ENCODE measurements around the gene PAIP2.

PAIP2 gene

DNA sequence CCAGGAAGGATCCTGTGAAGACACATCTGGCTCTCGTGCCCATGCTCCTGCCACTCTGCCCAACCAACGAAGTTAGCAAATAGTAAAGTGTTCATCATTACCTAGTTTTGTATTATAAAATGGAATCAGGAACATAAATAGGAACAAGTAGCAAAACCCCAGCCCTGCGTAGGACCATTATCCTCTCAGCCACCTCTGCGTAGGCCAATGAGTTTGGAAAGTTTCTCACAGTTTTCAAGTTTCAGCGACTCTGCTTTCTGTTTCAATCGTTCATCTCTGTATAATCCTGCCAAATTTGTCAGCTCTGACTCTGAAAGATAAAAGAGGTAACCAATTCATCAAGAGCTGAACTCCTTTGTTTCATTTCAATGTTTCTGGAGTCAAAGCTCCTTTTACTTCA, 72.3 kb downstream of the PAIP2 start:
- H3K9ac ChIP-seq (ENCODE audit: low read depth, low read length, poor library complexity, severe bottlenecking): no peak overlapping the region
- no peak for TF ChIP-seq EZH2phosphoT487 (IDR thresholded peaks at IDR 0.05; ENCODE audit: borderline replicate concordance)
- TF ChIP-seq, protein P1, sequence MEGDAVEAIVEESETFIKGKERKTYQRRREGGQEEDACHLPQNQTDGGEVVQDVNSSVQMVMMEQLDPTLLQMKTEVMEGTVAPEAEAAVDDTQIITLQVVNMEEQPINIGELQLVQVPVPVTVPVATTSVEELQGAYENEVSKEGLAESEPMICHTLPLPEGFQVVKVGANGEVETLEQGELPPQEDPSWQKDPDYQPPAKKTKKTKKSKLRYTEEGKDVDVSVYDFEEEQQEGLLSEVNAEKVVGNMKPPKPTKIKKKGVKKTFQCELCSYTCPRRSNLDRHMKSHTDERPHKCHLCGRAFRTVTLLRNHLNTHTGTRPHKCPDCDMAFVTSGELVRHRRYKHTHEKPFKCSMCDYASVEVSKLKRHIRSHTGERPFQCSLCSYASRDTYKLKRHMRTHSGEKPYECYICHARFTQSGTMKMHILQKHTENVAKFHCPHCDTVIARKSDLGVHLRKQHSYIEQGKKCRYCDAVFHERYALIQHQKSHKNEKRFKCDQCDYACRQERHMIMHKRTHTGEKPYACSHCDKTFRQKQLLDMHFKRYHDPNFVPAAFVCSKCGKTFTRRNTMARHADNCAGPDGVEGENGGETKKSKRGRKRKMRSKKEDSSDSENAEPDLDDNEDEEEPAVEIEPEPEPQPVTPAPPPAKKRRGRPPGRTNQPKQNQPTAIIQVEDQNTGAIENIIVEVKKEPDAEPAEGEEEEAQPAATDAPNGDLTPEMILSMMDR (conservative IDR thresholded peaks at IDR 0.05; ENCODE audit: low read length): no peak
- H2AFZ ChIP-seq (ENCODE audit: low read length): no peak overlapping the region
- peaks cover 35% of the 10 kb centered on the region for H3K4me1 ChIP-seq (ENCODE audit: insufficient read depth, low read length, poor library complexity, severe bottlenecking)
- no peak overlapping the region for H3K4me3 ChIP-seq (ENCODE audit: low read length, poor library complexity, severe bottlenecking)
- no peaks in the 10 kb centered on the region for H3F3A ChIP-seq (ENCODE audit: low read depth)
- no peaks in the 10 kb centered on the region for H3K9me2 ChIP-seq (replicated peaks; ENCODE audit: low read depth, low read length)
- no peaks in the 10 kb centered on the region for H3K27me3 ChIP-seq (ENCODE audit: insufficient read depth, low read length, poor library complexity, severe bottlenecking)
- H4K20me1 ChIP-seq (ENCODE audit: insufficient read depth, low read length, poor library complexity, severe bottlenecking): no peaks in the 10 kb centered on the region
- H3K4me2 ChIP-seq (ENCODE audit: low read depth, low read length, poor library complexity, severe bottlenecking): no peak overlapping the region
- H3K36me3 ChIP-seq (ENCODE audit: insufficient read depth, low read length): peaks cover 7% of the 10 kb centered on the region; the same call in 1 of the 2 replicates
- no peaks in the 10 kb centered on the region for H3K79me2 ChIP-seq (ENCODE audit: insufficient read depth, low read length)
- H3K9me3 ChIP-seq (ENCODE audit: insufficient read depth, low read depth, low read length): no peaks in the 10 kb centered on the region

DNA sequence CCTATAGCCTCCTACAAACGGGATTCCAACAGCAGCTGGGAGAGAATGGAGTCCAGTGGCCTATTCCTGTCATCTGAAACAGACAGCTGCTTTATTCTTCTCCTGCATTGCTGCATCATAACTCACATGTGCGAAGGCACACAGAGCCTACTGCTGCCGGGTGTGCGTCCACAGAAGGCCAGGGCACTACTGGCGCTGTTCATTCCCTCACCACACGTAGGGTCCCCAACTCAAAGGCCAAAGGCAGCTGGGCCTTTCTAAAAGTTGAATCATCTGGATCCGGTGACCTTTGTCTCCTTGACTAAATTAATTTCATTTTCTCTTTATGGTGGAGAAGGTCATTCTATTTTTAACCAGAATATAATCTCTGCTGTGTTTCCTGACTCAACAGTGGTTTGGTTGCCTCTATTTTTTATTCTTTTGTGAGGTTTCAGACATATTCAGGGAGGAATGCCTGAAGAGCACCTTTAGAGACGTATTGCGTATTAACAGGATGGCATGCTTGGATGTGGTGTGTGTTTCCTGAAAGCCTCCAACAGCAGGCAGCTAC, 73.0 kb downstream of the PAIP2 start:
- Histone ChIP-seq H3K27me3 (ENCODE audit: insufficient read depth, low read length, poor library complexity, severe bottlenecking) (no peaks in the 10 kb centered on the region), H3K9ac (ENCODE audit: low read depth, low read length, poor library complexity, severe bottlenecking) (peak overlapping the region; percentile 5), H3K9me3 (ENCODE audit: insufficient read depth, low read depth, low read length) (no peaks in the 10 kb centered on the region), H3K4me1 (ENCODE audit: insufficient read depth, low read length, poor library complexity, severe bottlenecking) (peaks cover 35% of the 10 kb centered on the region), H4K20me1 (ENCODE audit: insufficient read depth, low read length, poor library complexity, severe bottlenecking) (no peaks in the 10 kb centered on the region), H3K36me3 (ENCODE audit: insufficient read depth, low read length) (peaks cover 13% of the 10 kb centered on the region; the same call in 1 of the 2 replicates), H2AFZ (ENCODE audit: low read length) (no peak overlapping the region), H3K79me2 (ENCODE audit: insufficient read depth, low read length) (no peaks in the 10 kb centered on the region), H3K4me2 (ENCODE audit: low read depth, low read length, poor library complexity, severe bottlenecking) (peak overlapping the region; percentile 5), H3F3A (ENCODE audit: low read depth) (no peaks in the 10 kb centered on the region), H3K4me3 (ENCODE audit: low read length, poor library complexity, severe bottlenecking) (no peak overlapping the region), H3K9me2 (replicated peaks; ENCODE audit: low read depth, low read length) (no peaks in the 10 kb centered on the region)
- TF ChIP-seq, protein P1 (conservative IDR thresholded peaks at IDR 0.05; ENCODE audit: low read length): no peak

DNA sequence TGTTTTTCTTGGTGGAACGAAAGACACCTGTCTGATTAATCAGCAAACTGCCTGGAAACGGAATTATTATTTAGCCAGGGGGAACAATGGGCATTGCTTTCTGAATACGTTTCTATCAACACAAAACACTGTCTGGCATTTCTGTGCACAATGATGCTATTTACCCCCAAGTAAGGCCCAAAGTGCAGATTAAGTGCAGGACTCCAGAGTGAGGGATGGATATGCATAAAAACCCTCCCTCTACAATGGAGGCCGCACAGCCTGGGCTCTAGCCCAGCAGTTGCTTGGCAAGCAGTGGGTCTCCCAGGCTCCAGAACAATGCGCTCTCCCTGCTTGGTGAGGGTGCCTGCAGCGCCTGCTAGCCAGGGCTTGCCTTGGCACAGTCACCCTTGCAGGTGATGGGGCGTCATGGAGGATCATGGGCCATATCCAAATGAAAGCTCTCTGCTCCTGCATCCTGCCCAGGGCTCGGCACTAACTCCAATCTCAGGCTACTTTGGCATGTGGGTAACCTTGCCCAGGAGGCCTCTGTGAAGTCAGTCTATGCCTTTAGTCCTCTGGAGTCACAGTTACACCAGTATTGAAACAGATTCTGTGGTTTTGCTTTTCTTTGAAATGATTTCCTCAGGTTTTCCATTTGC, 73.7 kb downstream of the PAIP2 start:
- Histone ChIP-seq H3K9me3 (ENCODE audit: insufficient read depth, low read depth, low read length) (no peaks in the 10 kb centered on the region), H3K36me3 (ENCODE audit: insufficient read depth, low read length) (peaks cover 16% of the 10 kb centered on the region; the same call in 1 of the 2 replicates), H3K4me3 (ENCODE audit: low read length, poor library complexity, severe bottlenecking) (no peak overlapping the region), H3K9ac (ENCODE audit: low read depth, low read length, poor library complexity, severe bottlenecking) (no peak overlapping the region), H4K20me1 (ENCODE audit: insufficient read depth, low read length, poor library complexity, severe bottlenecking) (no peaks in the 10 kb centered on the region), H3K4me2 (ENCODE audit: low read depth, low read length, poor library complexity, severe bottlenecking) (no peak overlapping the region), H3K27me3 (ENCODE audit: insufficient read depth, low read length, poor library complexity, severe bottlenecking) (no peaks in the 10 kb centered on the region), H3K79me2 (ENCODE audit: insufficient read depth, low read length) (no peaks in the 10 kb centered on the region), H3K9me2 (replicated peaks; ENCODE audit: low read depth, low read length) (no peaks in the 10 kb centered on the region), H2AFZ (ENCODE audit: low read length) (no peak overlapping the region), H3K4me1 (ENCODE audit: insufficient read depth, low read length, poor library complexity, severe bottlenecking) (peaks cover 35% of the 10 kb centered on the region), H3F3A (ENCODE audit: low read depth) (no peaks in the 10 kb centered on the region)
- TF ChIP-seq EZH2phosphoT487 (IDR thresholded peaks at IDR 0.05; ENCODE audit: borderline replicate concordance): no peak
- TF ChIP-seq, protein P1 (conservative IDR thresholded peaks at IDR 0.05; ENCODE audit: low read length): no peak

All from Loucy (cell line).